ENCODE data around the gene LRG1. TPM values are rescaled to one million over a fixed set of nuclear protein-coding genes. Genes with fewer than 3 reads are reported as not detected.
A peak's percentile ranks its signal among the peaks of the same experiment; 100 is the strongest.

The LRG1 gene
- total and polyA plus RNA-seq, 4 donors, result 57.8 to 1,122 (median 661) TPM

GRCh38 chr19:4547303-4548237 lies 7.7 kb upstream of the LRG1 start (continued):
- TF ChIP-seq NR2F2 (IDR thresholded peaks at IDR 0.05), result peak; percentile 85
- peak; percentile 100 for TF ChIP-seq MAX (IDR thresholded peaks at IDR 0.05)
- peak in 1 of 2 donors; percentile 76 for TF ChIP-seq RAD21 (IDR thresholded peaks at IDR 0.05)
- peak; percentile 97 to 98 for TF ChIP-seq HNF4A (conservative IDR thresholded peaks at IDR 0.05)
- TF ChIP-seq EGR1 (IDR thresholded peaks at IDR 0.05; ENCODE audit: low read depth in 2 of 2), result peak; percentile 67 to 97
- peak; percentile 40 for TF ChIP-seq FOXA1 (IDR thresholded peaks at IDR 0.05)

GRCh38 chr19:4543842-4544647 lies 4.2 kb upstream of the LRG1 start:
- peaks cover 19 to 44% (median 30%) of the 10 kb centered on the region in 4 donors for H3K4me1 ChIP-seq (ENCODE audit: control insufficient read depth in 4 of 4, insufficient read depth in 4 of 4, low read length in 3 of 4)
- H3K4me3 ChIP-seq (ENCODE audit: low read depth in 1 of 3, low read length in 3 of 3), result no peak overlapping the region
- H3K27me3 ChIP-seq (ENCODE audit: control insufficient read depth in 4 of 4, insufficient read depth in 4 of 4, low read length in 3 of 4), result no peaks in the 10 kb centered on the region
- H3K27ac ChIP-seq (ENCODE audit: low read depth in 1 of 2, low read length in 2 of 2), result peak overlapping the region in 1 of 2 donors; percentile 12
- 94% methylated on average over 87 of the region's 87 CpGs for WGBS
- H3K36me3 ChIP-seq (ENCODE audit: control insufficient read depth in 4 of 4, insufficient read depth in 3 of 4, low read depth in 1 of 4, low read length in 3 of 4), result no peaks in the 10 kb centered on the region
- TF ChIP-seq FOXA1 (IDR thresholded peaks at IDR 0.05) (no peak), HNF4A (conservative IDR thresholded peaks at IDR 0.05) (no peak), YY1 (IDR thresholded peaks at IDR 0.05) (no peak), FOXA2 (IDR thresholded peaks at IDR 0.05) (no peak), RAD21 (IDR thresholded peaks at IDR 0.05) (no peak), NR2F2 (IDR thresholded peaks at IDR 0.05) (no peak), HNF4G (IDR thresholded peaks at IDR 0.05) (no peak), REST (IDR thresholded peaks at IDR 0.05) (no peak), SP1 (IDR thresholded peaks at IDR 0.05) (no peak), CTCF (IDR thresholded peaks at IDR 0.05; ENCODE audit: low read depth, low read length, missing input control) (no peak), TAF1 (conservative IDR thresholded peaks at IDR 0.05) (no peak), ZBTB33 (IDR thresholded peaks at IDR 0.05) (no peak), MAX (IDR thresholded peaks at IDR 0.05) (no peak), ATF3 (IDR thresholded peaks at IDR 0.05) (no peak), RXRA (IDR thresholded peaks at IDR 0.05) (no peak), JUND (IDR thresholded peaks at IDR 0.05) (no peak), EGR1 (IDR thresholded peaks at IDR 0.05; ENCODE audit: low read depth in 2 of 2) (no peak), GABPA (IDR thresholded peaks at IDR 0.05 in 1 of 2, conservative IDR thresholded peaks at IDR 0.05 in 1 of 2) (no peak)
- no peaks in the 10 kb centered on the region for H3K9me3 ChIP-seq (ENCODE audit: control insufficient read depth in 4 of 4, low read length in 3 of 4)
- H3K9ac ChIP-seq (ENCODE audit: low read depth in 1 of 2, low read length in 2 of 2), result no peak overlapping the region
- no peak for DNase-seq (ENCODE audit: low spot score)
